HG03354 (cell line): ENCODE results near the gene GEMIN8.

Experiments used
- ATAC-seq: cut with Tn5 transposase; IDR thresholded peaks from one replicate; pipeline ENCODE4 v1.9.1; 2021; ENCODE audit warnings: mild to moderate bottlenecking; ENCODE audit not compliant: unreplicated experiment, poor library complexity, severe bottlenecking

GEMIN8 gene

GRCh38 chrX:14022019-14022418, 7.7 kb downstream of the GEMIN8 start:
- no peak for ATAC-seq

DNA sequence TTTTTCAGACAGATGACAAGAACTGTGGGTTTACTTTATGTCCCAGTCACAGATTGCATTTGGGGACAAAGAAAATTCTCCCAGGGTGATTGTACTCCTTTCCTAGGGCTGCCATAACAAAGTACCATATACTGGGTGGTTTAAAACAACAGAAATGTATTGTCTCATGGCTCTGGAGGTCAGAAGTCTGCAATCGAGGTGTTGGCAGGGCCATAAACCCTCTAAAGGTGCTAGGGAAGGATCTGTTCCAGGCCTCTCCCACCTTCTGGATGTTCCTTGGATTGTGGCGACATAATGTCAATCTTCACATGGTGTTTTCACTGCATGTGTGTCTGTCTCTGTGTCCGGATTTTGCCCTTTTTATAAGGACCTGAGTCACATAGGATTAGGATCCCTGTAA, 12.3 kb downstream of the GEMIN8 start:
- ATAC-seq, result no peak

DNA sequence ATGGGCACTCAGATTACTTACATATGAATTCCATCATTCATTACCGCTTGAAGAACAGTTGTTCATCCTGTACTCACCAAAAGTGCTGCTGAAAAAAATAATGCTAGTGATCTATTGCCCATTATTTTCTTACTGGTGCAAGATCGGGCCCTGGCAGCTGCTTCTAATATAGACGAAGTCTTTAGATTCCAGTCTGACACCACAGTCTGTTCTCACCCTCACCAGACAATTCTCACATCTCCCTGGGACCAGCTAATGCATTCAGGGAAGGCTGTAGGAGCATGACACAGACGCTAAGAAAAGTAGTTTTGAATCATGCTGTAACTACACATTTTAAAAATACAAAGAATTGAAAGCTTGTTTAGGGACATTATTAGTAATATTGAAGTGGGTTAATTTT, 13.8 kb downstream of the GEMIN8 start:
- ATAC-seq, result no peak

- no peak for ATAC-seq
Observed at GRCh38 chrX:14015294-14015693, 14.4 kb downstream of the GEMIN8 start.

DNA sequence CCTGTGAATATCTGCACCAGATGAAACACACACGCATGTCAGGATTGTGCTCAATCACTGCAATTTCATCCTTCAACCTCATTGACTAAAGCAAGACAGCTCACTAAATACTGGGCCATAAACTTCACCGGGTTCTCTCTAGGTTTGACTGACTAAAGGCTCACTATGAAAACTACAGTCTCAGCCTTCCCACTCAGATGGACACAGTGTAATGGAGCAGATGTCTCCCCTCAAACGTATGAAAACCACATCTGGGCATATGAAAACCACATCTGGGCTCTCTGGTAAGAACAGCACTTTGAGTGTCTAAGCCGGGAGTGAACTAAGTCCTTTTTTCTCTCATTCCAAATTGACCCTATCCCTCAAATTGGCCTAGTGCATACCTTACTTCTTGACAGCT, 15.2 kb downstream of the GEMIN8 start:
- ATAC-seq, result no peak

DNA sequence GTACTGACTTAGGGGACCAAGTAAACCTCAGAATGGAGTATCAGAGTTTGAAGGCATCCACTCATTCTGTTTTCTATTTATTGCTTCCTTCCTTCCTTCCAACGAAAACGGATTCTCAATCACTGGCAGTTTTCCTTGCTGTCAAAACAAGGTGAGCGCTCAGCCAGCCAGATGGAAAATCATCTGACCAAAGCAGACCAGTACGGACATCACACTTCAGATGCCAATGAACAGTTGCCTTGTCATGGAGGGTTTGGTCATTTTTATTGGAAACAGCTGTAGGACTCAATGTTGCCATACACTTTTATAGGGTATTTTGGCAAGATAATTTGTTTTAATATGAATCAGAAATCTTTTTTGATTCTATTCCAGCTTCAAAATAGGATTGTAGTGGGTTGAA, 16.6 kb downstream of the GEMIN8 start:
- ATAC-seq, result no peak

GRCh38 chrX:14010566-14010965, 19.1 kb downstream of the GEMIN8 start:
- no peak for ATAC-seq

DNA sequence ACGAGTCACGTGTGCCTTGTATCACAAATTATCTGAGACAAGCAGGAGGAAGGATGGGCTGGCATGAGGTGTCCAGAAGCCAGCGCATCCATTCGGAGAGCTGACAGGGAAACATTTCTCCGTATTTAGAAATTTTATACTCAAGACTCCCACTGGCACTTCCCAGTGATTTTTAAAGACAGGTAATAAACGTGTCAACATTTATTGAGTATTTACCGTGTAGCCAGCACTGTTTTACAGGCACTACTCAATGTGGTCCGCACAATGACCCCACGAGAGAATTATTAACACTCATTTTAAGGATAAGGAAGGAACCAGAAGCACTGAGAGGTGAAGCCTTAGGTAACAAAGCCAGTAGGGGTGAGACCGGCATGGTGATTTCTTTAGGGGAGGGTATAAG, 23.2 kb downstream of the GEMIN8 start:
- no peak for ATAC-seq

DNA sequence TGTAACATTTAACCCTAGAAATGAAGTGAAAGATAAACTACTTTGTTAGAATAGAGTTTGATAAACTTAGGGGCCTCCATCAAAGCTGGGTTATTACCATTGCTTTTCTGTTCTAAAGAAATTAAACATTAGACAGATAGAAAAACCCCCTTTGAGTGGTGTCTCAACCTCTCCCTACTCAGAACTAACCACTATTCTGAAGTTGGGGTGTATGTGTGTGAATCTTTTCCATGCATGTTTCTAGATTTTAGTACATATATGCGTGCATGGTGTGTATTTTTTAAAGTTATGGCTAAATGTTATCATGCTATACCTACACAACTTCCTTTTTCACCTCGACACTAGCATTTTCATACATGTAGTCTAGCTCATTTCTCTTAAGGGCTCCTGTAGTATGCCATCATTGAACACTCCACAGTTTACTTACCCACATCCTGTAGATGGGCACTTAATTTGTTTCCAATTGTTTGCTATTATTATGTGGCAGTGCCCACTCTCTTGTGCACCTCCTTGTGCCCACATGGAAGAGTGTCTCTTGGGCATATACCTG, 25.7 kb downstream of the GEMIN8 start:
- no peak for ATAC-seq

GRCh38 chrX:14003028-14003427, 26.7 kb downstream of the GEMIN8 start:
- no peak for ATAC-seq

- ATAC-seq, result no peak
Observed at GRCh38 chrX:13996650-13997049, 33.0 kb downstream of the GEMIN8 start.

DNA sequence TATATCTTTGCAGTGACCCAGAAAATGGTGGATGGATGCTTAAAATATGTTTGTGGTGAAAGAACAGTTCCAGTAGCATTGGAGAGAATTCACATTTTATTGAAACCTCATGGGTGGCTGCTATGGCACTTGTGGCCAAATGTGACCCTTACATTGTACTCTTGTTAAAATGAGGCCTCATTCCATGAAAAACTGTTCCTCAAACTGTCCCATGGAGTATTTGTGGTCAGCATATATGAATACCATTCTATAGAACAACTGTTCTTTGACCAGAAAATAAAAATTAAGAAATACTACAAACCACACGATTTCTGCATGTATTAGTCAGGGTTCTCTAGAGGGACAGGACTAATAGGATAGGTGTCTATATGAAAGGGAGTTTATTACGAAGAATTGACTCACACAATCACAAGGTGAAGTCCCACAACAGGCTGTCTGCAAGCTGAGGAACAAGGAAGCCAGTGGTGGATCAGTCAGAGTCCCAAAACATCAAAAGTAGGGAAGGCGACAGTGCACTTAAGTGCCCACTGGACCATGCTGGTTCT, 35.1 kb downstream of the GEMIN8 start:
- ATAC-seq, result no peak

GRCh38 chrX:13994104-13994503, 35.6 kb downstream of the GEMIN8 start:
- ATAC-seq, result no peak

- ATAC-seq, result no peak
Observed at GRCh38 chrX:13990126-13990800, 39.4 kb downstream of the GEMIN8 start.

DNA sequence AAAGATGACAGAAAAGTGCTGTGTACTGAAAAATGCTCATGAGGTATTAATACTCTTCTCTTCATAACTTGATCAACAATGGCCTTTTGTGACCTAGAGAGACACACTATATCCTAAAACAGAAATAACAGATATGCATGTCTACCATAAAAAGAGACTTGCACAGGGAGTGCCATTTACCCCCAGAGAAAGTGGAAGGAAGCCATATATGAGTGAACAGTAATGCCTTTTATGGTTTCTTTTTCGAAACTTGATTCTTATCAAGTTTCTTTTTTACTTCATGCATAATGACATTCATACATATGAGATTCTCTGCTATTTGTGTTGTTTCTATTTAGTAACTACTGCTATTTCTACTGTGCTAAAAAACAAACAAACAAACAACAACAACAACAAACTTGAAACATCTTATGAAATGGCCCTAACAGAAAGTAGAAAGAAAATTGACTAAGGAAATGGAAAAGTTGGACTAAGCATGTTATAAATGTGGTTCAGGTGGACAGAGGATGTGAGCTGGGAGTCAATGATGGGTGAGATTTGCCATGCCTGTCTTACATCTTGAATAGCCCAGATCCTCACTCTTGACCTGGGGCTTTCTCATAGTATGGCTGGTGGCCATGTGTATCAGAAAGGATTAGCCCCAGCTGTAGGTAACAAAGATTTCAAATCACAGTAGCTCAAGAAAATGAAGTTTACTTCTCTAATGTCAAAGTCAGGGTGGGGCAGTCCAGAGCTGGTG, 43.8 kb downstream of the GEMIN8 start:
- ATAC-seq, result peak; percentile 68

GRCh38 chrX:13983734-13984133, 46.0 kb downstream of the GEMIN8 start:
- ATAC-seq, result peak; percentile 44

- no peak for ATAC-seq
Observed at GRCh38 chrX:13968198-13968597, 61.5 kb downstream of the GEMIN8 start.

GRCh38 chrX:13967636-13968035, 62.1 kb downstream of the GEMIN8 start:
- no peak for ATAC-seq

GRCh38 chrX:13966793-13967125, 62.9 kb downstream of the GEMIN8 start:
- no peak for ATAC-seq

- no peak for ATAC-seq
Observed at GRCh38 chrX:13966071-13966792, 63.5 kb downstream of the GEMIN8 start.
